ENCODE results near the gene GSTA3.

DNA sequence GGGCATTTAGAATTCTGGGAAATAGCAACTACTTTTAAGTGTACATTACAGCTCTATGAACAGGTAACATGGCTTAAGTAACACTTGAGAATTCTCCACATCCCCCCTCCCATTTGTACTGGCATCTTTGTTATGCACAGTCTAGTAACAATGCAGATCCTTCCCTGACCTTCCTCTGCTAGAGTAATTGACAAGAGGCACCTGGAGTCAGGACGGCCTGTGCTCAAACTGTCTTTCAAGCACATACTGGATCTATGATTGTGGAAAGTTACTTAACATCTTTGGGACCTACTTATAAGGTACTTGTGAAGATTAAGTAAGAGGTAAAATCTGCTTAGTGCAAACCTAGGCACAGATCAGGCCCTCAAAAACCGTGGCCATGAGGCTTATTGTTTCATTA lies 21.9 kb upstream of the GSTA3 start:
- TF ChIP-seq, protein P1, sequence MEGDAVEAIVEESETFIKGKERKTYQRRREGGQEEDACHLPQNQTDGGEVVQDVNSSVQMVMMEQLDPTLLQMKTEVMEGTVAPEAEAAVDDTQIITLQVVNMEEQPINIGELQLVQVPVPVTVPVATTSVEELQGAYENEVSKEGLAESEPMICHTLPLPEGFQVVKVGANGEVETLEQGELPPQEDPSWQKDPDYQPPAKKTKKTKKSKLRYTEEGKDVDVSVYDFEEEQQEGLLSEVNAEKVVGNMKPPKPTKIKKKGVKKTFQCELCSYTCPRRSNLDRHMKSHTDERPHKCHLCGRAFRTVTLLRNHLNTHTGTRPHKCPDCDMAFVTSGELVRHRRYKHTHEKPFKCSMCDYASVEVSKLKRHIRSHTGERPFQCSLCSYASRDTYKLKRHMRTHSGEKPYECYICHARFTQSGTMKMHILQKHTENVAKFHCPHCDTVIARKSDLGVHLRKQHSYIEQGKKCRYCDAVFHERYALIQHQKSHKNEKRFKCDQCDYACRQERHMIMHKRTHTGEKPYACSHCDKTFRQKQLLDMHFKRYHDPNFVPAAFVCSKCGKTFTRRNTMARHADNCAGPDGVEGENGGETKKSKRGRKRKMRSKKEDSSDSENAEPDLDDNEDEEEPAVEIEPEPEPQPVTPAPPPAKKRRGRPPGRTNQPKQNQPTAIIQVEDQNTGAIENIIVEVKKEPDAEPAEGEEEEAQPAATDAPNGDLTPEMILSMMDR (IDR thresholded peaks at IDR 0.05) = no peak
- no peak for TF ChIP-seq EP300 (IDR thresholded peaks at IDR 0.05)
